CD4-positive, alpha-beta T cell treated with Interferon alpha-2 for 1 hour (primary cell): ENCODE results near the gene TMEM143.
A peak's percentile ranks its signal among the peaks of the same experiment; 100 is the strongest.

Experiments
- DNase-seq, 2 donors: peaks; one replicate each; pipeline ENCODE4 v3.0.0-alpha.2; 2020 to 2022

The TMEM143 gene

GRCh38 chr19:48354332-48354992 is 9.3 kb downstream of the TMEM143 start:
- DNase-seq, result no peak

GRCh38 chr19:48353677-48354076 is 10.1 kb downstream of the TMEM143 start:
- DNase-seq, result no peak

DNA sequence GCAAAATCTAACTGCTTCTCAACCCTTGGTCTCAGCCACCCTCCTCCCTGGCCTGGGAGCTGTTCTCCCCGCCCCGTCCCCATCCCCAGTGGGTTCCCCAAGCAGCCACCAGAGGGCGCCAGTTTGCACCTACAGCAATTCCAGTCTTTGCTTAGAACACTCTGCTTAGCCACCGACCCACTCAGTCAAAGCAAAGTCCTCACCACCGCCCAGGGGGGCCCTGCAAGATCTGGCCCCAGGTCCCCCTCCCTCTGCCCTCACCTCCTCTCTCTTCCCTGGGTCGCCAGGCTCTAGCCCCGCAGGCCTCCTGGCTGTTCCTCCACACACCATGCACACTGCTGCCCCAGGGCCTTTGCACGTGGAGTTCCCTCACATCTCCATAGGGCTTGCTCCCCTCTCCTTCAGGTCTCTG is 12.4 kb downstream of the TMEM143 start:
- DNase-seq, result peak; percentile 72 to 81

DNA sequence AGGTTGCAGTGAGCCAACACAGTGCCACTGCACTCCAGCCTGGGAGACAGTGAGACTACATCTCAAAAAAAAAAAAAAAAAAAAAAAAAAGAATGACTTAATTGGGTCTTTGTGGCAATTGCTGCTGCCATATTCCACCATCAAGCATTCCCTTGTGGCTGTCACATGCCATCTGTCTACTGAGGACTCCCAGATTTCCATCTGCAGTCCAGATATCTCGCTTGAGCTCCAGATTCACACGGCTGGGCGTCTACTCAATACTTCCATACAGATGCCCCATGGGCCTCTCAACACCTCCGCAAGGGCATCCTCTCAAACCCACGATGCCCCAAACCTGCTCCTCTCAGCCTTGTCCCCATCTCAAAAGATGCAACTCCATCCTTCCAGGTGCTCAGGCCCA is 12.9 kb downstream of the TMEM143 start:
- no peak for DNase-seq

GRCh38 chr19:48348737-48349136 is 15.0 kb downstream of the TMEM143 start:
- no peak for DNase-seq

DNA sequence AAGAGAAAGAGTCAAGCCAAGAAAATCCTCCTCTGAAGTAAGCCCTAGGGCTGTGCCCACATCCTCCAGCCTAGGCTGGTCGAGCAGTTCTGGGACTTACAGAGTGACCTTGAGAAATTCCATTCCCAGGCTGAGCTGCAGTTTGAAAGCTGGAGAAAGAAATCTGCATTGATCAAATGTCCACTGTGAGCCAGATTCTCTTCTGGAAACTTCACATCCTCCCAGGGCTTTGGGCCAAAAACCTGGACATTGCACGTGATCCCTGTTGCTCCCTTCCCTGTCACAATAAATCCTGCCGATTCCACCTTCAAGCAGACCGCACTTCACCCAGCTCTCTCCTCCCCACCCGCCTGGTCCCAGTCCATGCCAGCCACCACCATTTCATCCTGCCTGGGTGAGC is 15.7 kb downstream of the TMEM143 start:
- no peak for DNase-seq

DNA sequence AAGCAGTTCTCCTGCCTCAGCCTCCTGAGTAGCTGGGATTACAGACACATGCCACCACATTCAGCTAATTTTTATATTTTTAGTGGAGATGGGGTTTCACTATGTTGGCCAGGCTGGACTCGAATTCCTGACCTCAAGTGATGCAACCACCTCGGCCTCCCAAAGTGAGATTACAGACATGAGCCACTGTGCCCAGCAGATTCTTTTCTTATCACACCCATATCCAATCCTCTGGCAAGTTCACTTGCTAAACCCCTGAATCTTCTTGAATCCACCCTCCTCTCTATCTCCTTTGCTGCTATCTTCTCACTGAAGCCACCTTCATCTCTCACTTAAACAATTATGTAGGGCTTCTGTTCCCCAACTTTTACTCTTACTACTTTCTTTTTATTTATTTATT is 17.5 kb downstream of the TMEM143 start:
- DNase-seq, result no peak

DNA sequence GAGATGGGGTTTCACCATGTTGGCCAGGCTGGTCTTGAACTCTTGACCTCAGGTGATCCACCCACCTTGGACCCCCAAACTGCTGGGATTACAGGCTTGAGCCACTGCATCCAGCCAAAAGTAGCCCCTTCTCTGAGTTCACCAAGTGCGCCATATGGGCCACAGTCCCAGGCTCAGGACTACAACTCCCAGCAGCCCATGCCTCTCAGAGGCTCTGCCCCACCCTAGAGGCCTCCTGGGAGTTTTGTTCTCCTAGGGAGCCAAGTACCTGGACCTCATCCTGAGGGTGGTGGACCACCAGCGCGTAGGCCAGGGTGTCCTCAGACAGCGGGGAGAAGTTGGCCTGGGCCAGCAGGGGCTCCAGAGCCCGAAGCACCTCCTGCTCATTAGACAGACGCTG is 18.8 kb downstream of the TMEM143 start:
- DNase-seq, result no peak

- no peak for DNase-seq
Observed at GRCh38 chr19:48342841-48343540, 20.7 kb downstream of the TMEM143 start.

DNA sequence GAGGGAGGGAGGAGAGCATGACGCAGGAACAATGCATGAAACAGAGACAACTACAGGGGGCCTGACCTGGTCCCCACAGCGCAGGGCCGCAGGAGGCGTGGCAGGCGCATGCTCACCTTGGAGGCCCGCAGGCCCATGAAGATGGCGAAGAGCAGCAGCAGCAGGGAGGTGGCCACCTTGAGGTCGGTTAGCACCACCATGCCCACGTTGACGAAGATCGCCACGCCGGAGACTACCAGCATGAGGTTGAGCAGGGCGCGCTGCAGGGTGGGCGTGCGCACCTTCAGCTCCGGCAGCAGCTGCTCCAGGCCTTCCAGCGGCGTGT is 21.4 kb downstream of the TMEM143 start:
- no peak for DNase-seq

- DNase-seq, result no peak
Observed at GRCh38 chr19:48341515-48342413, 22.0 kb downstream of the TMEM143 start.

DNA sequence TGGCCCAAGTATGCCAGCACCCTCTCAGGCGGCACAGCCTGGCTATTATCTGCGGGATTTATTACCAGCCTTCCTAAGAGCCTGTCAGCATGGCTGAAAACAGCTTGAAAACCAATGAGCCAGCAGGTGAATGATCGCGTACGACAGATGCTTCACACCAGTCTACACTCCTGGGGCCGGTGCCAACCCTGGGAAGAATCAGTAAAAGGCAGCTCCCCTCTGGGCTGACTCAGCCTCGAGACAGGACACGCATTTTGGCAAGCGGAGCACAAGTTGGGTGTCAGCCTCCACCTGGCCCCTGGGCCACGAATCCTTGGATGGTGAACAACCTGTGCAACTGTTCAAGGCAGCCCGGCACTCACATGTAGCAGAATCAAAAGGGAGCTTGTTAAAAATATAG is 22.7 kb downstream of the TMEM143 start:
- DNase-seq, result no peak

DNA sequence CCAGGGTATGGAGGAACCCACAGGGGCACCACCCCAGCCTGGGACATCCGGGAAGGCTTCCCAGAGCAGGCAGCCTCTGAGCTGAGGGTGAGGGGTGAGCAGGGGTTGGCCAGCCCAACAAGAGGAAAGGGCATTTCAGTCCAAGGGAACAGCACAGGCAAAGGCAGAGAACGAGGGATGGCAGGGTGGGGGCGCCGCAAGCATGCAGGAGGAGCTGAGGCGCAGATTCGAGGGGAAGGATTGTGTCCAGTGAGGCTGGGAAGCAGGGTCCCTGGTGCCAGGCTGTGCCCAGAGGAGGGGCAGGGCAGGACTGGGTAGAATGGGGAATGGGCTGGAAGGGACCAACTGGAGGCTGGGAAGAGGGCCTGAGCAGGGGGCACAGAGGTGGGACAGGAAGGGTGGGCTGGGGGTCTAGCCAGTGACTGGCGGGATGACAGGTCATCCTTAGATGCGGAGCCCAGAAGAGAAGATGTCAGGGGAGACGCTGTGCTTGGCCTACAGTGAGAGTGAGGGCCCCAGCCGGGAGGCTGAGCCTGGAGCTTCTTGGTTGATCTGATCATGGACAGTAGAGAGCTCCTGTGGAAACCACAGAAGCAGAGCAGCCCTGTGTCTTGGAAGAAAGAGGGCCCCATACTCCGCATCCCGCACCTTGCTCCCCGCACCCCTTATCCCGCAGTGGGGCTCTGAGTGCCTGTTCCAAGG is 24.8 kb downstream of the TMEM143 start:
- no peak for DNase-seq

GRCh38 chr19:48338253-48338755 is 25.4 kb downstream of the TMEM143 start:
- no peak for DNase-seq

- peak; percentile 95 to 96 for DNase-seq
Observed at GRCh38 chr19:48333467-48334384, 30.0 kb downstream of the TMEM143 start.

DNA sequence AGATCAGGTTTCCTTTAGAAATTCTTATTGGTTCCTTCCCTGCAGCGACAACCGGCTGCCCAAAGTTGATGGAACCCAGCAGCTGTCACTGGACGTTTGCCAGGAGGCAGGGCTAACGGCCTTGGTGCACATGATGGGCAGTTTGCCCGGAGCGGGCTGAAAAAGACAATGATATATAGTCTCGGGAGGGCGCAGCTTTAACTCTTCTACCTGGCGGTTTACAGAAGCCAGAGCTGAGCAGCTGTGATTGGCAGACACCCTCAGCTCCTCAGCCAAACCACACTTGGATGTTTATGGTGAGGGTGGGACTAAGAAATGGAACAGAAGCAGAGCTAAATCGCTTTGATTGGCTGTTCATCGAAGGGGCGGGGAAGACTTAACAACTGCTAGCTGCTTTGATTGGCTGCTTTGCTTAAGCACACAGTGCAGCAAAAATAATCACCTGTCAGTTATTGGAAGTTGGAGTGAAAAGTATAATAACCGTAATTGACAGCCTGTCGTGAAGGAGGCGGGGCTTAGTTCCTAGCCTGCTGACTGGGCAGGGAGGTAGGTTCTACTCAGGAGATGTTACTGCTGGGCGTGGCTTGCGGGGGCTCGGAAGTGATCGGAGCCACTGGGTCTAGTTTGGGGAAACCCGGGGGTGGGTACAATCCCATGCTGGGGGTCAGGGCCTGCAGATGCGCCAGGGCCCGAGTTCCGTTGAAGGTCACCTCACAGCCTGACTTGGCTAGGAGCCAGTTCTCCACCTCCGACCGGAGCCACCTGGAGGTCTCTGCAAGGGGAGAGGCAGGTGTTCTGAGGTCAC is 30.9 kb downstream of the TMEM143 start:
- DNase-seq, result peak; percentile 99

- no peak for DNase-seq
Observed at GRCh38 chr19:48332351-48332661, 31.4 kb downstream of the TMEM143 start.

GRCh38 chr19:48330012-48330681 is 33.6 kb downstream of the TMEM143 start:
- DNase-seq, result peak; percentile 86 to 92

DNA sequence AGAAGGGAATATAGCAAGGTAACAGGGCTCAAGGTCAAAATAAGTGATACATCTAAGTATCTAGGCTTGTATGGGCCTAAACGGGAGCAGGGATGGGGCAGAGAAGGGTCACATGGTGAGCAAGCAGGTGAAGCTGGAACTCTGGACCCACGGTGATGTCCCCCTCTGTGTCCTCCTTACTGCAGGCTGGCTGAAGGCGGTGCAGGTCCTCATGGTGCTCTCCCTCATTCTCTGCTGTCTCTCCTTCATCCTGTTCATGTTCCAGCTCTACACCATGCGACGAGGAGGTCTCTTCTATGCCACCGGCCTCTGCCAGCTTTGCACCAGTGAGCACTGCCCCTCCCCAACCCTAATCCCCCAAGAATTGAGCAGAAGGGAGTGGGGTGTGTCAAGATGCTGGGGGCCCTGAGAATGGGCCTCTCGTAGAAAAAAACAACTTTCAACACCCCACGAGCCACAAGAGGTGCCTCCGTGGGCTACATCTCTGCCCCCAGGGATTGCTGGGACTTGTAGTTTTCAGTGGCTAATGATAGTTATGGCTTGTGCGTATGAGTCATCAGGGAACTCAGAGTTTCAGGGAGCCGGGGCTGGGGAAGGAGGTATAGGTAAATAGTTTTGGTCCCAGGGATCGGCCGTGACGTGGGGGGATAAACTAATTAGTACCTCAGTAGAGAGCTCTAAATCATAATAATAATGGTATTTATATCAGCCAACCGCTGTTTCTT is 34.4 kb downstream of the TMEM143 start:
- DNase-seq, result peak; percentile 40 to 69
